GM23248 (cell line): ENCODE results near the gene MARK3. TPM values are rescaled to one million over a fixed set of nuclear protein-coding genes. Genes with fewer than 3 reads are reported as not detected.

ENCODE experiments used
- DNase-seq: peaks from one replicate; pipeline ENCODE4 v3.0.0-alpha.2; 2015
- H2AFZ ChIP-seq: fragments of 200-600 bp; sonication (generic); 2 replicates; pipeline ENCODE4 v1.6.1; 2016; ENCODE audit warnings: antibody characterized with exemption
- H3F3A ChIP-seq: fragments of 200-600 bp; sonication (generic); 2 replicates; pipeline ENCODE4 v1.6.1; 2016; ENCODE audit warnings: mild to moderate bottlenecking, antibody characterized with exemption, mixed run types; ENCODE audit not compliant: insufficient read depth
- H3K27ac ChIP-seq: fragments of 200-600 bp; sonication (generic); 2 replicates; pipeline ENCODE4 v1.5.1; 2016; ENCODE audit warnings: mild to moderate bottlenecking
- H3K27me3 ChIP-seq: fragments of 200-600 bp; sonication (generic); replicated peaks from 2 replicates; pipeline ENCODE4 v1.6.1; 2016; ENCODE audit warnings: mild to moderate bottlenecking; ENCODE audit not compliant: insufficient read depth
- H3K36me3 ChIP-seq: fragments of 200-600 bp; sonication (generic); 2 replicates; pipeline ENCODE4 v1.6.1; 2016; ENCODE audit warnings: low read depth, mild to moderate bottlenecking
- H3K4me1 ChIP-seq: fragments of 200-600 bp; sonication (generic); 2 replicates; pipeline ENCODE4 v1.6.1; 2016; ENCODE audit warnings: mild to moderate bottlenecking; ENCODE audit not compliant: insufficient read depth
- H3K4me2 ChIP-seq: fragments of 200-600 bp; sonication (generic); one replicate; pipeline ENCODE4 v1.6.1; 2016; ENCODE audit warnings: mild to moderate bottlenecking; ENCODE audit not compliant: unreplicated experiment
- H3K4me3 ChIP-seq: fragments of 200-600 bp; sonication (generic); 2 replicates; pipeline ENCODE4 v1.5.1; 2016; ENCODE audit warnings: mild to moderate bottlenecking
- H3K79me2 ChIP-seq: fragments of 200-600 bp; sonication (generic); 2 replicates; pipeline ENCODE4 v1.6.1; 2016; ENCODE audit warnings: mild to moderate bottlenecking; ENCODE audit not compliant: insufficient read depth
- H3K9ac ChIP-seq: fragments of 200-600 bp; sonication (generic); 2 replicates; pipeline ENCODE4 v1.6.1; 2016; ENCODE audit warnings: mild to moderate bottlenecking
- H3K9me2 ChIP-seq: fragments of 200-600 bp; sonication (generic); 2 replicates; pipeline ENCODE4 v1.6.1; 2016; ENCODE audit warnings: mixed run types, mild to moderate bottlenecking, moderate library complexity; ENCODE audit not compliant: insufficient read depth
- H3K9me3 ChIP-seq: fragments of 200-600 bp; sonication (generic); one replicate; pipeline ENCODE4 v1.6.1; 2017; ENCODE audit warnings: low read depth
- H4K20me1 ChIP-seq: fragments of 200-600 bp; sonication (generic); 2 replicates; pipeline ENCODE4 v1.6.0; 2016; ENCODE audit not compliant: insufficient read depth
- EZH2 ChIP-seq: fragments of 200-600 bp; sonication (generic); IDR thresholded peaks from 2 replicates; pipeline ENCODE4 v1.6.1; 2018; ENCODE audit warnings: antibody characterized with exemption, mild to moderate bottlenecking; ENCODE audit not compliant: insufficient read depth, poor library complexity, severe bottlenecking
- EZH2phosphoT487 ChIP-seq: fragments of 200-600 bp; sonication (generic); IDR thresholded peaks from 2 replicates; pipeline ENCODE4 v1.6.1; 2018; ENCODE audit warnings: antibody characterized with exemption, moderate library complexity, mild to moderate bottlenecking, low read depth; ENCODE audit not compliant: insufficient read depth
- WGBS, 2 experiments: methylation state at CpG; one replicate each; pipeline ENCODE4 v1.1.6; 2015 to 2017; ENCODE audit warnings: low lambda C conversion rate in 2 of 2, low coverage in 1 of 2; ENCODE audit errors: missing lambda C conversion rate in 2 of 2; 5-methylcytosine and 5-hydroxymethylcytosine counted together
- in situ Hi-C: fragments of 300-500 bp; cut with MboI; formaldehyde crosslinking; loops from 2 replicates; pipeline ENCODE4 v1.15.0; 2020
- polyA plus RNA-seq: library from polyadenylated mRNA; unstranded; fragments of >200 nt; fragmentation: Nextera tagmentation; extraction: Ambion mirVana; gene quantifications from 2 replicates; pipeline ENCODE4 v1.2.1, GENCODE V29; 2016
- total RNA-seq: library from RNA; depleted of rRNA; stranded (reverse); fragments of >200 nt; shearing (Covaris generic); gene quantifications from 2 replicates; pipeline ENCODE4 v1.2.3, GENCODE V29; 2014

MARK3 gene
- total and polyA plus RNA-seq, 2 experiments from 2014 or later = 32.9 to 80.6 TPM

DNA sequence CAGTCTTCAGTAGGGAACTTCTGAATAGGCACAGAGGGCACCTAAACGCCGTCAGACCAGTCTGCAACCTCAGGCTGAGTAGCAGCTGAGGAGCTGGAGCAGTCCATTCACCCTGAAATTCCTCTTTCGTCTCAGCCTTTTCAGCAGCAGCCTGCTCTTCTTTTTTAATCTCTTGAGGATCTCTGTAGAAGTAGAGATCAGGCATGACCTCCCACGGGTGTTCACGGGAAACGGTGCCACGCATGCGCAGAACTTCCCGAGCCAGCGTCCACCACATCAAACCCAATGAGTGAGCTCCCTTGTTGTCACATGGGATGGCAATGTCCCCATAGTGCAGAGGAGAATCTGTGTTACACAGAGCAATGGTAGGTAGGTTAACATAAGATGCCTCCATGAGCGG is 11.1 kb upstream of the MARK3 start:
- Histone ChIP-seq H3K9me2 (no peaks in the 10 kb centered on the region), H3K4me2 (no peak overlapping the region), H3K79me2 (no peaks in the 10 kb centered on the region), H3K27me3 (no peaks in the 10 kb centered on the region), H3K9ac (no peak overlapping the region), H3K36me3 (no peaks in the 10 kb centered on the region), H2AFZ (no peak overlapping the region), H4K20me1 (no peaks in the 10 kb centered on the region), H3K4me3 (no peak overlapping the region), H3F3A (0 out of 2 replicates have a peak, but pooled peaks cover 3% of the 10 kb centered on the region), H3K4me1 (peaks cover 9% of the 10 kb centered on the region; the same call in 1 of the 2 replicates), H3K27ac (no peak overlapping the region), H3K9me3 (no peaks in the 10 kb centered on the region)
- TF ChIP-seq EZH2 (no peak), EZH2phosphoT487 (no peak)
- WGBS, 2 experiments = 90 to 91% methylated on average over 11 of the region's 11 CpGs
- DNase-seq = no peak
- in situ Hi-C loops = no loop called here

DNA sequence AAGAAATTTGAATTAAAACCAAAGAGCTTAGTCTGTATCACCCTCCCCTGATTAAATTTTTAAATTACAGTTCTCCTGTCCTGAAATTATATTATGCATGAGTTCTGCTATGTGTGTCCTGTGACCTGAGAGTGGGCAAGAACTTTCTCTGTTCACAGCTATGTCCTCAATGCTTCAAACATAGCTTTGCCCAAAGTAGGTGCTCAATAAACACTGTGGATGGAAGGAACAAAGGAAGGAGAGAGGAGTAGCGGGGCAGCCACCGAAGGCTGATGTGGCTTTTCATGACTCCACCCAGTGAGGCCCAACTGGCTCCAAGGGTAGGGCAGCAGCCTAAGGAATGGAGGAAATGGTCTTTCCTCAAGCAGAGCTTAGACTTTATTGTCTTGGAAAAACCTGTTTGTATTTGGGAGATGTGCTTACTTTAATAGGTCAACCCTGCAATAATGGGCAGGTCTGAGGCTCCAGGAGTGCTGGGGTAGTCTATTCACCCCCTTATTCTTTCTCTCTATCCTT is 7.6 kb upstream of the MARK3 start:
- Histone ChIP-seq H3F3A (peaks cover 16% of the 10 kb centered on the region), H3K9ac (no peak overlapping the region), H3K9me2 (no peaks in the 10 kb centered on the region), H3K4me2 (no peak overlapping the region), H2AFZ (no peak overlapping the region), H3K4me3 (no peak overlapping the region), H3K79me2 (no peaks in the 10 kb centered on the region), H4K20me1 (no peaks in the 10 kb centered on the region), H3K27me3 (no peaks in the 10 kb centered on the region), H3K36me3 (no peaks in the 10 kb centered on the region), H3K4me1 (peaks cover 7% of the 10 kb centered on the region; the same call in 1 of the 2 replicates), H3K27ac (no peak overlapping the region), H3K9me3 (no peaks in the 10 kb centered on the region)
- 76 to 87% methylated on average over 2 of the region's 2 CpGs for WGBS, 2 experiments
- in situ Hi-C loops = no loop called here
- no peak for TF ChIP-seq EZH2
- no peak for TF ChIP-seq EZH2phosphoT487
- DNase-seq = no peak

DNA sequence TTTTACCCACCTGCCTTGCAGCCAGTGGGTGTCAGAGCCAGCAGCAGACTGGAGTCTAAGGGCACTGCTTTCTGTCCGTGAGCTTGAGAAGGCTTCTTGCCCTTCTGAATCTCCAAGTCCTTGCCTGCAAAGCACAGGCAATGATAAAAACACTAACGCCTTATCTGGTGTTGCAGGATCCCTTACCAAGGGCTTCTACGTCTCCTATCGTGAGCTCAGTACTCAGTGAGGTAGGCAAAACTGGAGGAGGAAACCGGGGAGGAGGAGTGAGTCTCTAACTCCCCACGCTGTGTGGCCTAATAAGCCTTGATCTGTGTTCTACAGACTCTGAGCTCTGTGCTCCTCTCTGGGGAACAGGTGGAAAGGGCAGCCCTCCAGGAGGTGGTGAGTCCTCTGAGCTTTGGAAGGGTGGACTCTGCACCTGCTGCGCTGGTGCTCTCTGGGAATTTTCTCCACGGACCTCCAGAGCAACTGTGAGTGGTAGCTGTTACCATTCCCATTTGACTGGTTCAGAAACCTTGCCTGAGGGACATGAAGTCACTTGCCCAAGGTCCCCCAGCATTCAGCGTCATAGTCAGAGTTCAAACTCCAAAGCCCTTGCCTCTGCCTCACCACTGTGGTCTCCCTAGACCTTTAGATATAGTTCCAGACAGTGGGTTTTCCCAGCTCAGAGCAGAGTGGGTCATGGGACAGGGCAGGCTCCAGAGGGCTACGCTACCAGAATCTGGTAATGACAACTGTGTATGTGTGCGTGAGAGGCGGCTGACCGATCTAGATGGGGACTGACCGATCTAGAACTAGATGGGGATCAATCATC is 7.0 kb upstream of the MARK3 start:
- TF ChIP-seq EZH2phosphoT487 (no peak), EZH2 (no peak)
- H3K4me2 ChIP-seq = no peak overlapping the region
- no peak for DNase-seq
- no peak overlapping the region for H3K4me3 ChIP-seq
- no peaks in the 10 kb centered on the region for H3K36me3 ChIP-seq
- H3K9ac ChIP-seq = no peak overlapping the region
- H3K27me3 ChIP-seq = no peaks in the 10 kb centered on the region
- no peak overlapping the region for H2AFZ ChIP-seq
- H3K79me2 ChIP-seq = 0 out of 2 replicates have a peak, but pooled peaks cover 2% of the 10 kb centered on the region
- peaks cover 5% of the 10 kb centered on the region; the same call in 1 of the 2 replicates for H3K4me1 ChIP-seq
- no peak overlapping the region for H3K27ac ChIP-seq
- H3K9me3 ChIP-seq = no peaks in the 10 kb centered on the region
- in situ Hi-C loops = no loop called here
- peaks cover 19% of the 10 kb centered on the region for H3F3A ChIP-seq
- no peaks in the 10 kb centered on the region for H4K20me1 ChIP-seq
- H3K9me2 ChIP-seq = no peaks in the 10 kb centered on the region
- WGBS, 2 experiments = 77 to 81% methylated on average over 14 of the region's 14 CpGs

DNA sequence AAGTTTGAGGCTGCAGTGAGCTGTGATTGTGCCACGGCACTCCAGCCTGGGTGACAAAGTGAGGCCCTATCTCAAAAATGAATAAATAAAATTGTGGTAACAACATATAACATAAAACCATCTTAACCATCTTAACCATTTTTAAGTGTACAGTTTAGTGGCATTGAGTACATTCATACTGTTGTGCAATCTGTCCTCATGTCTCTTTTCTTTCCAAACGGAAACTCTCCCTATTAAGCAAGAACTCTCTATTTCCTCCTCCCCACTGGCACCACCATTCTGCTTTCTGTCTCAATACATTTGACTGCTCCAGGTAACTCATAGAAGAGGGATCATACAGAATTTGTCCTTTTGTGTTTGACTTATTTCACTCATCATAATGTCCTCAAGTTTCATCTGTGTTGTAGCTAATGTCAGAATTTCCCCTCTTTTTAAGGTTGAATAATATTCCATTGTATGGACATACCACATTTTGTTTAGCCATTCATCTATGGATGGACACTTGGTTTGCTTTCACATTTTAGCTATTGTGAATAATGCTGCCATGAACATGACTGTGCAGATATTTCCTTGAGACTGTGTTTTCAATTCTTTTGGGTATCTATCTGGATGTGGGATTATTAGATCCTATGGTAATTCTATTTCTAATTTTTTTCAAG is 4.4 kb upstream of the MARK3 start:
- H3K27ac ChIP-seq = no peak overlapping the region
- H3K9me2 ChIP-seq = no peaks in the 10 kb centered on the region
- H3K4me1 ChIP-seq = peaks cover 5% of the 10 kb centered on the region
- no peak overlapping the region for H2AFZ ChIP-seq
- WGBS, 2 experiments = 11 to 16% methylated on average over 2 of the region's 2 CpGs
- no peak overlapping the region for H3K4me3 ChIP-seq
- H4K20me1 ChIP-seq = no peaks in the 10 kb centered on the region
- peaks cover 24% of the 10 kb centered on the region for H3K79me2 ChIP-seq
- H3K9me3 ChIP-seq = no peaks in the 10 kb centered on the region
- no peaks in the 10 kb centered on the region for H3K27me3 ChIP-seq
- no peak overlapping the region for H3K9ac ChIP-seq
- H3K36me3 ChIP-seq = no peaks in the 10 kb centered on the region
- no peak overlapping the region for H3K4me2 ChIP-seq
- DNase-seq = peak; percentile 42
- in situ Hi-C loops = no loop called here
- H3F3A ChIP-seq = peaks cover 16% of the 10 kb centered on the region
- TF ChIP-seq EZH2 = no peak
- no peak for TF ChIP-seq EZH2phosphoT487
